Astrocyte (in vitro differentiated cells and primary cell): ENCODE measurements around the gene NEMP1.

Experiments used
- CTCF ChIP-seq: IDR thresholded peaks from 2 replicates; pipeline ENCODE4 v1.5.1; 2011; ENCODE audit warnings: low read depth, mild to moderate bottlenecking, inconsistent platforms, low read length, moderate library complexity; ENCODE audit not compliant: insufficient read depth
- EZH2 ChIP-seq: IDR thresholded peaks from 2 replicates; pipeline ENCODE4 v1.6.1; 2012; ENCODE audit warnings: mild to moderate bottlenecking, low read length, inconsistent platforms; ENCODE audit not compliant: insufficient read depth

- TF ChIP-seq EZH2 (no peak), CTCF (no peak)
Observed at GRCh38 chr12:57079821-57080220, 1.2 kb upstream of the NEMP1 start.
